ENCODE data around the gene JMJD1C.
"Not testable (repeated sequence)": the region's sequence is repeated elsewhere in the genome, so short reads cannot be mapped to it uniquely, and the experiment has no call there.

The JMJD1C gene

GRCh38 chr10:63286340-63286739 is 179.4 kb downstream of the JMJD1C start:
- no peak for DNase-seq (ENCODE audit: low spot score)

GRCh38 chr10:63283901-63284300 is 181.9 kb downstream of the JMJD1C start:
- DNase-seq (ENCODE audit: low spot score), result not testable (repeated sequence)

GRCh38 chr10:63283093-63283492 is 182.7 kb downstream of the JMJD1C start:
- DNase-seq (ENCODE audit: low spot score), result no peak

GRCh38 chr10:63281967-63282366 is 183.8 kb downstream of the JMJD1C start:
- no peak for DNase-seq (ENCODE audit: low spot score)

- DNase-seq (ENCODE audit: low spot score), result no peak
Measured at GRCh38 chr10:63280386-63280785, 185.4 kb downstream of the JMJD1C start.

GRCh38 chr10:63275094-63275493 is 190.7 kb downstream of the JMJD1C start:
- no peak for DNase-seq (ENCODE audit: low spot score)

GRCh38 chr10:63273577-63273976 is 192.2 kb downstream of the JMJD1C start:
- DNase-seq (ENCODE audit: low spot score), result no peak

- DNase-seq (ENCODE audit: low spot score), result peak; percentile 100
Measured at GRCh38 chr10:63268798-63269503, 196.8 kb downstream of the JMJD1C start.

- peak; percentile 63 for DNase-seq (ENCODE audit: low spot score)
Measured at GRCh38 chr10:63268149-63268797, 197.5 kb downstream of the JMJD1C start.

GRCh38 chr10:63267414-63268148 is 198.2 kb downstream of the JMJD1C start:
- DNase-seq (ENCODE audit: low spot score), result peak; percentile 93

GRCh38 chr10:63266391-63267316 is 199.1 kb downstream of the JMJD1C start:
- DNase-seq (ENCODE audit: low spot score), result peak; percentile 37

- DNase-seq (ENCODE audit: low spot score), result peak; percentile 50
Measured at GRCh38 chr10:63265683-63266235, 200.0 kb downstream of the JMJD1C start.

GRCh38 chr10:63265222-63265617 is 200.6 kb downstream of the JMJD1C start:
- DNase-seq (ENCODE audit: low spot score), result peak; percentile 85

GRCh38 chr10:63264617-63265221 is 201.1 kb downstream of the JMJD1C start:
- DNase-seq (ENCODE audit: low spot score), result no peak

- no peak for DNase-seq (ENCODE audit: low spot score)
Measured at GRCh38 chr10:63262430-63263073, 203.2 kb downstream of the JMJD1C start.

GRCh38 chr10:63261496-63261895 is 204.3 kb downstream of the JMJD1C start:
- no peak for DNase-seq (ENCODE audit: low spot score)

GRCh38 chr10:63260860-63261251 is 204.9 kb downstream of the JMJD1C start:
- DNase-seq (ENCODE audit: low spot score), result no peak

- DNase-seq (ENCODE audit: low spot score), result no peak
Measured at GRCh38 chr10:63260103-63260859, 205.5 kb downstream of the JMJD1C start.

GRCh38 chr10:63258920-63259678 is 206.7 kb downstream of the JMJD1C start:
- no peak for DNase-seq (ENCODE audit: low spot score)
